Neural crest cell (in vitro differentiated cells): ENCODE measurements around the gene GLCCI1. TPM values are rescaled to one million over a fixed set of nuclear protein-coding genes. Genes with fewer than 3 reads are reported as not detected.
"Not testable (repeated sequence)": the region's sequence is repeated elsewhere in the genome, so short reads cannot be mapped to it uniquely, and the experiment has no call there.

Experiments
- DNase-seq: peaks from one replicate; pipeline ENCODE4 v3.0.0; 2021; ENCODE audit warnings: low read depth, mixed read lengths, low spot score
- H3K27ac Mint-ChIP-seq: one replicate; pipeline ENCODE4 v1.8.0; 2021; ENCODE audit warnings: mild to moderate bottlenecking, mixed read lengths; ENCODE audit not compliant: unreplicated experiment
- H3K27me3 Mint-ChIP-seq: 2 replicates; pipeline ENCODE4 v1.8.0; 2021; ENCODE audit warnings: low read depth, mild to moderate bottlenecking, mixed read lengths
- H3K36me3 Mint-ChIP-seq: 2 replicates; pipeline ENCODE4 v1.8.0; 2021; ENCODE audit warnings: low read depth, mild to moderate bottlenecking, mixed read lengths
- H3K4me1 Mint-ChIP-seq: 2 replicates; pipeline ENCODE4 v1.8.0; 2021; ENCODE audit warnings: mixed read lengths
- H3K4me3 Mint-ChIP-seq: one replicate; pipeline ENCODE4 v1.8.0; 2021; ENCODE audit warnings: mild to moderate bottlenecking, mixed read lengths
- H3K9me3 Mint-ChIP-seq: 2 replicates; pipeline ENCODE4 v1.8.0; 2021; ENCODE audit warnings: mixed read lengths
- CTCF ChIP-seq: fragments of 200-600 bp; sonication (generic); conservative IDR thresholded peaks from 2 replicates; pipeline ENCODE4 v1.5.0; 2021; ENCODE audit warnings: antibody characterized with exemption, mild to moderate bottlenecking
- total RNA-seq: library from RNA; stranded (reverse); gene quantifications from 2 replicates; pipeline ENCODE4 v1.2.1, GENCODE V29; 2021

GLCCI1 gene
- total RNA-seq, 1 donor from 2014 or later = 29.2 TPM

DNA sequence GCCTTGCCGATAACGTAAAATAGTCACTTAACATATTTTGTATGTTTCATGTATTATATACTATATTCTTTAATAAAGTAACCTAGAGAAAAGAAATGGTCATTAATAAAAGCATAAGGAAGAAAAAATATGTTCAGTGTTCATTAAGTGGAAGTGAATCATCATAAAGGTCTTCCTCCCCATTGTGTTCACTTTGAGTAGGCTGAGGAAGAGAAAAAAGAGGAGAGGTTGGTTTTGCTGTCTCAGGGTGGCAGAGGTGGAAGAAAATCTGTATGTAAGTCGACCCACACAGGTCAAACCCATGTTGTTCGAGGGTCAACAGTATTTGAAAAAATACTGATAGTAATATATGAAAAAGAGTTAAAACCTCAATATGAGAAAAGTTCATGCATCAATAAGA, 90.3 kb downstream of the GLCCI1 start:
- Mint-ChIP-seq H3K36me3 (peaks cover 23% of the 10 kb centered on the region), H3K27ac (no peak overlapping the region), H3K9me3 (peaks cover 4% of the 10 kb centered on the region), H3K4me1 (no peaks in the 10 kb centered on the region), H3K4me3 (no peak overlapping the region), H3K27me3 (no peaks in the 10 kb centered on the region)
- no peak for TF ChIP-seq CTCF
- DNase-seq = no peak

GRCh38 chr7:8060241-8060640, 91.6 kb downstream of the GLCCI1 start:
- no peak for DNase-seq
- Mint-ChIP-seq H3K27ac (no peak overlapping the region), H3K27me3 (no peaks in the 10 kb centered on the region), H3K4me1 (no peaks in the 10 kb centered on the region), H3K9me3 (peaks cover 11% of the 10 kb centered on the region), H3K4me3 (no peak overlapping the region), H3K36me3 (peaks cover 32% of the 10 kb centered on the region)
- TF ChIP-seq CTCF = no peak

GRCh38 chr7:8063300-8063699, 94.7 kb downstream of the GLCCI1 start:
- Mint-ChIP-seq H3K36me3 (peaks cover 34% of the 10 kb centered on the region), H3K9me3 (peaks cover 12% of the 10 kb centered on the region)
- H3K27me3 Mint-ChIP-seq, H3K4me1 Mint-ChIP-seq, DNase-seq, H3K4me3 Mint-ChIP-seq, H3K27ac Mint-ChIP-seq: not testable (repeated sequence)

DNA sequence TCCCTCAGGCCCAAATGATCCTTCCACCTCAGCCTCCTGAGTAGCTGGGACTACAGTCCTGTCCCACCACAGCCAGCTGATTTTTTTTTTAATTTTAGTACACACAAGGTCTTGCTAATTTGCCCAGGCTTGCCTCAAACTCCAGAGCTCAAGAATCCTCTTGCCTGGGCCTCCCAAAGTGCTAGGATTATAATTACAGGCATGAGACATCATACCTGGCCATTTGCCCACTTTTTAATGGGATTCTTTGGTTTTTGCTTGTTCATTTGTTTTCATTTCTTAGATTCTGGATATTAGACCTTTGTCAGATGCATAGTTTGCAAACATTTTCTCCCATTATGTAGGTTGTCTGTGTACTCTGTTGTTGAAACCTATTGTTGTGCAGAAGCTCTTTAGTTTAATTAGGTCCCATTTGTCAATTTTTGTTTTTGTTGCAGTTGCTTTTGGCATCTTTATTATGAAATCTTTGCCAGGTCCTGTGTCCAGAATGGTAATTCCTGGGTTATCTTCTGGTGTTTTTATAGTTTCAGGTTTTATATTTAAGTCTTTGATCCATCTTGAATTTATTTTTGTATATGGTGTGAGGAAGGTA, 95.2 kb downstream of the GLCCI1 start:
- Mint-ChIP-seq H3K36me3 (peaks cover 33% of the 10 kb centered on the region), H3K4me3 (no peak overlapping the region), H3K27me3 (no peaks in the 10 kb centered on the region), H3K4me1 (no peaks in the 10 kb centered on the region), H3K27ac (no peak overlapping the region), H3K9me3 (peaks cover 12% of the 10 kb centered on the region)
- no peak for TF ChIP-seq CTCF
- no peak for DNase-seq

DNA sequence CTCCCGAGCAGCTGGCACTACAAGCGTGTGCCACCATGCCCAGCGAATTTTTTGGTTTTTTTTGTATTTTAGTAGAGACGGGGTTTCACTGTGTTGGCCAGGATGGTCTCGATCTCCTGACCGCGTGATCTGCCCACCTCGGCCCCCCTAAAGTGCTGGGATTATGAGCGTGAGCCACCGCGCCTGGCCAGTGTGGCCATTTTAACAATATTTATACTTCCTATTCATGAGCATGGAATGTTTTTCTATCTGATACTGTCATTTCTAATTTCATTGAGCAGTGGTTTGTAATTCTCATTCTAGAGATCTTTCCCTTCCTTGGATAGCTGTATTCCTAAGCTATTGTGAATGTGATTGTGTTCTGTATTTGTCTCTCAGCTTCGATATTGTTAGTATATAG, 96.2 kb downstream of the GLCCI1 start:
- TF ChIP-seq CTCF = no peak
- peaks cover 12% of the 10 kb centered on the region for H3K9me3 Mint-ChIP-seq
- no peak overlapping the region for H3K27ac Mint-ChIP-seq
- H3K4me3 Mint-ChIP-seq = no peak overlapping the region
- H3K27me3 Mint-ChIP-seq = no peaks in the 10 kb centered on the region
- H3K36me3 Mint-ChIP-seq = peaks cover 30% of the 10 kb centered on the region
- no peaks in the 10 kb centered on the region for H3K4me1 Mint-ChIP-seq
- DNase-seq = no peak

DNA sequence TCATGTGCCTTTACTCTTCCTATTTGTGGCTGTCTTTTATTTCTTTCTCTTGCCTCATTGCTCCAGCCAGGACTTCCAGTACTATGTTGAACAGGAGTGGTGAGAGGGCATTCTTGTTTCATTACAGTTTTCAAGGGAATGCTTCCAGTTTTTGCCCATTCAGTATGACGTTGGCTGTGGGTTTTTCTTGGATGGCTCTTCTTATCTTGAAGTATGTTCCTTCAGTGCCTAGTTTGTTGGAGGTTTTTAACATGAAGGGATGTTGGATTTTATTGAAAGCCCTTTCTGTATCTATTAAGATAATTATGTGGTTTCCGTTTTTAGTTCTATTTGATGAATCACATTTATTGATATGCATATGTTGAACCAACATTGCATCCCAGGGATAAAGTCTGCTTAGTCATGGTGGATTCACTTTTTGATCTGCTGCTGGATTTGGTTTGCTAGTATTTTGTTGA, 96.8 kb downstream of the GLCCI1 start:
- TF ChIP-seq CTCF = no peak
- Mint-ChIP-seq H3K4me3 (no peak overlapping the region), H3K9me3 (peaks cover 12% of the 10 kb centered on the region), H3K27me3 (no peaks in the 10 kb centered on the region), H3K4me1 (no peaks in the 10 kb centered on the region), H3K27ac (no peak overlapping the region), H3K36me3 (peaks cover 30% of the 10 kb centered on the region)
- no peak for DNase-seq
